HG03469 (cell line): ENCODE measurements around the gene TICRR.

Source experiments
- ATAC-seq: cut with Tn5 transposase; IDR thresholded peaks from one replicate; pipeline ENCODE4 v1.9.1; 2021; ENCODE audit warnings: mild to moderate bottlenecking, moderate library complexity, moderate number of reproducible peaks; ENCODE audit not compliant: unreplicated experiment

The TICRR gene

GRCh38 chr15:89652666-89653065 is 77.4 kb downstream of the TICRR start:
- ATAC-seq = no peak

- ATAC-seq = no peak
Observed at GRCh38 chr15:89653578-89653977, 78.3 kb downstream of the TICRR start.

- ATAC-seq = no peak
Observed at GRCh38 chr15:89654301-89654761, 79.1 kb downstream of the TICRR start.

GRCh38 chr15:89654847-89655805 is 79.9 kb downstream of the TICRR start, which contains the start of gene KIF7:
TSS of gene KIF7 (minus strand) at chr15:89655467. CDS start at chr15:89652930, 2,537 bp downstream.
- ATAC-seq = no peak

- ATAC-seq = no peak
Observed at GRCh38 chr15:89656116-89656815, 81.0 kb downstream of the TICRR start.

- no peak for ATAC-seq
Observed at GRCh38 chr15:89657686-89658200, 82.5 kb downstream of the TICRR start.

GRCh38 chr15:89659295-89659694 is 84.0 kb downstream of the TICRR start:
- ATAC-seq = no peak

GRCh38 chr15:89660556-89660955 is 85.3 kb downstream of the TICRR start:
- no peak for ATAC-seq

- no peak for ATAC-seq
Observed at GRCh38 chr15:89662893-89663626, 87.8 kb downstream of the TICRR start.

GRCh38 chr15:89664441-89665350 is 89.4 kb downstream of the TICRR start:
- ATAC-seq = no peak

GRCh38 chr15:89665449-89666181 is 90.3 kb downstream of the TICRR start:
- ATAC-seq = no peak

GRCh38 chr15:89666184-89666857 is 91.1 kb downstream of the TICRR start:
- no peak for ATAC-seq

- no peak for ATAC-seq
Observed at GRCh38 chr15:89666858-89667705, 91.8 kb downstream of the TICRR start.

- ATAC-seq = no peak
Observed at GRCh38 chr15:89667706-89667960, 92.4 kb downstream of the TICRR start.

- ATAC-seq = no peak
Observed at GRCh38 chr15:89668171-89668570, 92.9 kb downstream of the TICRR start.

- ATAC-seq = no peak
Observed at GRCh38 chr15:89669309-89669865, 94.1 kb downstream of the TICRR start.

- no peak for ATAC-seq
Observed at GRCh38 chr15:89669941-89670340, 94.7 kb downstream of the TICRR start.
